VCaP (cell line): ENCODE data around the gene CADM1.

ENCODE experiments used
- H3K27ac ChIP-seq: fragments of 450-650 bp; 2 replicates; pipeline ENCODE4 v1.5.1; 2017
- TF ChIP-seq, protein P1 (sequence below): fragments of 450-650 bp; conservative IDR thresholded peaks from 2 replicates; pipeline ENCODE4 v1.5.1; 2017; ENCODE audit warnings: mild to moderate bottlenecking, moderate library complexity

CADM1 gene

DNA sequence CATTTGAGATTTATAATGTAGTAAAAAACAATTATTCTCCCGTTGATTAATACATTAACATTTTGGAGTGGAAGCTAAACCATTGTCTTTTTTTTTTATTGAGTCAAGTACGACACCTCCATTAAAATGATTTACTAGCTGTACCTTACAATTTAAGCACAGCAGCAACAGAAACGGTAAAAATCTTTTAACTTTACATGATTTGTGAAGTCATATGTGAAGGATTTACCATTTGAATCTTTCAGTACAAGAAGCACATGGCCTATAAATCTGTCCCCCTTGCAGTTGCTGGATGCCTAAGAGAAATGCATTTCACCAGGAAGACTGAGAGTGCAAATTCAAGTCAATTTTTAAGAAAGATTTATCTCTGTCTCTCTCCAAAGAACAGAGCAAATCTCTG lies 324.6 kb downstream of the CADM1 start:
- no peak overlapping the region for H3K27ac ChIP-seq
- TF ChIP-seq, protein P1, sequence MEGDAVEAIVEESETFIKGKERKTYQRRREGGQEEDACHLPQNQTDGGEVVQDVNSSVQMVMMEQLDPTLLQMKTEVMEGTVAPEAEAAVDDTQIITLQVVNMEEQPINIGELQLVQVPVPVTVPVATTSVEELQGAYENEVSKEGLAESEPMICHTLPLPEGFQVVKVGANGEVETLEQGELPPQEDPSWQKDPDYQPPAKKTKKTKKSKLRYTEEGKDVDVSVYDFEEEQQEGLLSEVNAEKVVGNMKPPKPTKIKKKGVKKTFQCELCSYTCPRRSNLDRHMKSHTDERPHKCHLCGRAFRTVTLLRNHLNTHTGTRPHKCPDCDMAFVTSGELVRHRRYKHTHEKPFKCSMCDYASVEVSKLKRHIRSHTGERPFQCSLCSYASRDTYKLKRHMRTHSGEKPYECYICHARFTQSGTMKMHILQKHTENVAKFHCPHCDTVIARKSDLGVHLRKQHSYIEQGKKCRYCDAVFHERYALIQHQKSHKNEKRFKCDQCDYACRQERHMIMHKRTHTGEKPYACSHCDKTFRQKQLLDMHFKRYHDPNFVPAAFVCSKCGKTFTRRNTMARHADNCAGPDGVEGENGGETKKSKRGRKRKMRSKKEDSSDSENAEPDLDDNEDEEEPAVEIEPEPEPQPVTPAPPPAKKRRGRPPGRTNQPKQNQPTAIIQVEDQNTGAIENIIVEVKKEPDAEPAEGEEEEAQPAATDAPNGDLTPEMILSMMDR = no peak

DNA sequence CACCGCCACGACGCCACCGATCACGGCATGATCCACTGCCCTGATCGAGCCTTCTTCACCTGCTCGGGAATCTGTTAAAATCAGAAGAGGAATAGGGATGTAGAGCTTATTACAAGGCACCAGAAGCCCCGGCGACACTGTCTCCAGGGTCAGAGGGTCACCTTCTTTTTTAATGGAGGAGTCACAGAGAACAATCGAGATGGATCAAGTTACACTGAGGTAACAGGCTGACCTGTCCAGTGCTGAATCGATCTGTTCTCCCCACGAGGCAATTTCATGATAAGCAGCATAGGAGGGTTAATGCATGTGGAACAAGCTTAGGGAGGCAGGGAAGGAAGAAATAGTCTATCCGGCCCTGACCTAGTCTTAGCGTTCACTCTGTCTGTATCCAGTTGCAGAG lies 325.5 kb downstream of the CADM1 start:
- TF ChIP-seq, protein P1 = no peak
- H3K27ac ChIP-seq = no peak overlapping the region

DNA sequence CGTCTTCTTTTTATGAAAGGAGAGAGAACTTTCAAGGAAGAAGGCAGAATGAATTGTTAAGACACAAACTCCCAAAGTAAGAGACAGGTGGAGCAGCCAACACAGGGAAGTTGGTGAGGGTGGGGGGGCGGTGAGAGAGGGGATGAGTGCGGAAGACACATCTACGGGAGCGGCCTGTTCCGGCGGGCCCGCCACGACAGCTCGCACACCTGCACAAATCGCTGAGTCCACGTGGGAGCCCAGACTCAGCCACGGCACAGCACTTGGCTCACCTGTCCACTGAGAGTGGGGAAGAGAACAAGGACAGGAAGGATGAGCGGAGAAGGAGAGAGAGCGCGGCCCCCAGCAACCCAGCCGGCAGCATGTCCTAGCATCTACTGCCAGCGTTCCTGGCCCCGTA lies 331.1 kb downstream of the CADM1 start:
- TF ChIP-seq, protein P1 = no peak
- H3K27ac ChIP-seq = no peak overlapping the region

DNA sequence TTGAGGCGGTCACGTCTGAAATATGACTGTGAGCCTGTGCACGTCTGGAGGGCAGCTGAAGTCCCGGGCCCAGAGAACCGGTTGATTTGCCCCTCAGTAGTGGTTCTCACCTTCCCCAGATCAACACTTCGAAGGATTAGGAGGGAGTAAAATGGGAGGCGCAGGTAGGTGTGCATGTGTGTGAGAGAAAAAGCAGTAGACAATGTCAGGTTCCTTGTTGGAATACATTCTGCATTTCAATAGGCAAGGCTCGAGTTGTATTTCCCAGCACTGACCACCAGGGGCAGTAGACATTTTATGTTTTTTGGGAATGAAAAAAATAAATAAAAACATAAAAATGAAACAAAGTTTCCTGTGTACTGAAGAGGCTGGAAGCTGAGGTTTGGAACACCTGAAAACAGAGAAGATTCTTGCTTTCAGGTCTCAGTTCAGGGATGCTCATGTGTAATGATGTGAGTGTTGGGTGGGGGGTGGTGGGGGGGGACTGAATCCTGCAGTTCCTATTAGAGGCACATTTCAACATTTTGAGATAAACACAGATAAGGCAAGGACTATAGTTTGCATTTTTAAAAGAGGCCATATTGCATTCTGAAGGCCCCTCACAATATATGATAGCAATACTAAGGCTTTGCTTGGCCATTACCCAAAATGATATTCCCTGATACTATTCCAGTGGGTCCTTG lies 333.9 kb downstream of the CADM1 start:
- TF ChIP-seq, protein P1 = peak; percentile 81
- H3K27ac ChIP-seq = no peak overlapping the region

DNA sequence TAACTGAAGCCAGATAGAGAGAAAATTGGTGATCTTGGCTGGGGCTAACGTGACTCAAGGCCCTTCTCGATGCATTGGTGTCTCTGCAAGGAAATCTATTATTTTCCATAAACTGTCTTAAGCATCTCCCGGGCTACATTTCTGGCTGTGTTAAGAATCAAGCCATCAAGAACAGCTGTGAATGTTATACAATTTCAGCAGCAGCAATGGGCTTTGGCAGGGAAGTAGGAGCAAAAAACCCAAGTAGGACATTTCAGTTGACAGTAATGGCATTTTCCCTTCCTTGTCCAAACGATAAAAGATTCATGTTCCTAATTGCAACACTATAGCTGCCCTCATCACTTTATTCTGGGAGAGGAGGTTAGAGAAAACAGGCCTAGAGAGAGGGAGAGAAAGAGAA lies 335.0 kb downstream of the CADM1 start:
- no peak overlapping the region for H3K27ac ChIP-seq
- TF ChIP-seq, protein P1 = no peak

DNA sequence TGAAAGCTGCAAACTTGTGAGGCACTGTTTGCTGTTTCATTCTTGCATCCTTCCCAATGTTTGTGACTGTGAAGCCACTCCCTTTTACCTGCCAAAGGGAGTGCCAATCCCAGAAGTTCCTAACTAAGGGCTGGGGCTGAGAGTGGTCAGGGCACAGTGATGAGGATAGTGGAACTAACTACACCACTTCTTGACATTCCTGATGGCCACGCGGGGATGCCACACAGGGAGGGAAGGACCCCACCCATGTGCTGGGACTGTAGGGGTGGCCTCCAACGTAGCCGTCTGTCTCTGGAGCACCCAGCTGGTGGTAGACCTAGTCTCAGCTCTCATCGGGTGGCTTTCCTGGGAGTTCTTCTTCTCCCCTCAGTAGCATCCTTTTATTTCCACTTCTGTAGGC lies 335.5 kb downstream of the CADM1 start:
- no peak overlapping the region for H3K27ac ChIP-seq
- TF ChIP-seq, protein P1 = no peak

DNA sequence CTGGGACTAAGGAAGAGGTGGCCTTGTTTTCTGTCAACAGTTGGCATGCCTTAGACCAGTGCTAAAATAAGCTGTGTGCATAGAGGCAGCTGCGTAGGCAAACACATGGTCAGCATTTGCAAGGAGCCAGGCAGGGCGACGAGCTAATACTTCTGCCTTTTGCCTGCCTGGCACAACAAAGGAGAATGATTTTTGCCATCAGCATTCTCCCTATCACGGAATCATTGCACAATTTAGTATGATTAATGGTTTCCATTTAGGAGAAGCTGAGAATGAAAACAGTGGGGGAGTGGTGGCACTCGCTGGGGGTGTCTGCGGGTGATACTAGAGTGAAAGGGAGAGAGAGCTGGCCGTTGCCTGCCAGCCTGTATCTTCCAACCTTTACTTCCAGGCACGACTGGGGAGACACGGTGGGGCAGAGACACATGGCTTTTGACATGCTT lies 336.0 kb downstream of the CADM1 start:
- TF ChIP-seq, protein P1 = no peak
- no peak overlapping the region for H3K27ac ChIP-seq
